ENCODE results near the gene PTPRN2.
"Not testable (repeated sequence)": the region's sequence is repeated elsewhere in the genome, so short reads cannot be mapped to it uniquely, and the experiment has no call there.

PTPRN2 gene

GRCh38 chr7:157751951-157752673 lies 835.5 kb downstream of the PTPRN2 start:
- no peak for DNase-seq (ENCODE audit: low spot score)

- no peak for DNase-seq (ENCODE audit: low spot score)
These were observed 836.2 kb downstream of the PTPRN2 start for GRCh38 chr7:157751406-157751805.

- no peak for DNase-seq (ENCODE audit: low spot score)
These were observed 837.3 kb downstream of the PTPRN2 start for GRCh38 chr7:157750291-157750690.

- DNase-seq (ENCODE audit: low spot score) = no peak
These were observed 841.6 kb downstream of the PTPRN2 start for GRCh38 chr7:157745721-157746709.

GRCh38 chr7:157744786-157745601 lies 842.6 kb downstream of the PTPRN2 start:
- no peak for DNase-seq (ENCODE audit: low spot score)

GRCh38 chr7:157743781-157744525 lies 843.7 kb downstream of the PTPRN2 start:
- DNase-seq (ENCODE audit: low spot score) = no peak

GRCh38 chr7:157740251-157740798 lies 847.3 kb downstream of the PTPRN2 start:
- DNase-seq (ENCODE audit: low spot score) = no peak

- DNase-seq (ENCODE audit: low spot score) = no peak
These were observed 848.0 kb downstream of the PTPRN2 start for GRCh38 chr7:157739650-157740049.

- no peak for DNase-seq (ENCODE audit: low spot score)
These were observed 848.6 kb downstream of the PTPRN2 start for GRCh38 chr7:157739031-157739430.

- DNase-seq (ENCODE audit: low spot score) = no peak
These were observed 849.6 kb downstream of the PTPRN2 start for GRCh38 chr7:157738066-157738460.

- DNase-seq (ENCODE audit: low spot score) = no peak
These were observed 850.2 kb downstream of the PTPRN2 start for GRCh38 chr7:157737151-157738065.

- no peak for DNase-seq (ENCODE audit: low spot score)
These were observed 851.3 kb downstream of the PTPRN2 start for GRCh38 chr7:157736341-157736740.

GRCh38 chr7:157735826-157736225 lies 851.8 kb downstream of the PTPRN2 start:
- DNase-seq (ENCODE audit: low spot score) = no peak

GRCh38 chr7:157734676-157735640 lies 852.7 kb downstream of the PTPRN2 start:
- no peak for DNase-seq (ENCODE audit: low spot score)

GRCh38 chr7:157733760-157734395 lies 853.7 kb downstream of the PTPRN2 start:
- DNase-seq (ENCODE audit: low spot score) = not testable (repeated sequence)

- DNase-seq (ENCODE audit: low spot score) = no peak
These were observed 856.5 kb downstream of the PTPRN2 start for GRCh38 chr7:157731126-157731525.

GRCh38 chr7:157730614-157731013 lies 857.0 kb downstream of the PTPRN2 start:
- no peak for DNase-seq (ENCODE audit: low spot score)

- DNase-seq (ENCODE audit: low spot score) = no peak
These were observed 858.1 kb downstream of the PTPRN2 start for GRCh38 chr7:157729566-157729965.

All from hematopoietic multipotent progenitor cell treated with erythropoietin and hydrocortisone succinate and interleukin-3 and kit ligand, for 15 days (in vitro differentiated cells).